AG10803 (cell line): ENCODE measurements around the gene MIPOL1.

Source experiments
- DNase-seq: peaks from one replicate; pipeline ENCODE4 v3.0.0; 2010; ENCODE audit warnings: low read depth
- H3K4me3 ChIP-seq: 2 replicates; pipeline ENCODE4 v1.5.1; 2011; ENCODE audit warnings: mild to moderate bottlenecking, low read length, control low read depth
- TF ChIP-seq, protein P1 (sequence below): conservative IDR thresholded peaks from 2 replicates; pipeline ENCODE4 v1.5.1; 2011; ENCODE audit warnings: mild to moderate bottlenecking, low read length, control low read depth, inconsistent platforms

The MIPOL1 gene

DNA sequence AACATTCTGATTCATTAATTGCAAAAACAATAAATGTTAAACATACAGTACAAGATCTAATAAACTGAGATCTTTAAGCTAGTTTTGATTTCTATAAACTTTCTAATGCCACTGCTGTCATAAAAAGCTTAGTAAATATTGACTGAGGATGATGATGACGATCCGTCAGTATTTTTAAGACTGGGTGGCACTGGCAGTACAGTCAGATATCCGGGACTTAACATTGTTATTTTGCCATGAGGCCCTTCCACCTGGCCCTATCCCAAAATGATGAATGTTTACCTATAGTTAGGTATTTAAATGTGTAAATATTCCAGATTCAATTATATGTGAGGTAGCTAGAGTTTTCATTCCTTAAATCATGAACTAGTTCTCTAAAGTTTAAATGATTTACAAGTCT, 238.8 kb downstream of the MIPOL1 start:
- no peak for DNase-seq
- H3K4me3 ChIP-seq = no peak overlapping the region
- TF ChIP-seq, protein P1, sequence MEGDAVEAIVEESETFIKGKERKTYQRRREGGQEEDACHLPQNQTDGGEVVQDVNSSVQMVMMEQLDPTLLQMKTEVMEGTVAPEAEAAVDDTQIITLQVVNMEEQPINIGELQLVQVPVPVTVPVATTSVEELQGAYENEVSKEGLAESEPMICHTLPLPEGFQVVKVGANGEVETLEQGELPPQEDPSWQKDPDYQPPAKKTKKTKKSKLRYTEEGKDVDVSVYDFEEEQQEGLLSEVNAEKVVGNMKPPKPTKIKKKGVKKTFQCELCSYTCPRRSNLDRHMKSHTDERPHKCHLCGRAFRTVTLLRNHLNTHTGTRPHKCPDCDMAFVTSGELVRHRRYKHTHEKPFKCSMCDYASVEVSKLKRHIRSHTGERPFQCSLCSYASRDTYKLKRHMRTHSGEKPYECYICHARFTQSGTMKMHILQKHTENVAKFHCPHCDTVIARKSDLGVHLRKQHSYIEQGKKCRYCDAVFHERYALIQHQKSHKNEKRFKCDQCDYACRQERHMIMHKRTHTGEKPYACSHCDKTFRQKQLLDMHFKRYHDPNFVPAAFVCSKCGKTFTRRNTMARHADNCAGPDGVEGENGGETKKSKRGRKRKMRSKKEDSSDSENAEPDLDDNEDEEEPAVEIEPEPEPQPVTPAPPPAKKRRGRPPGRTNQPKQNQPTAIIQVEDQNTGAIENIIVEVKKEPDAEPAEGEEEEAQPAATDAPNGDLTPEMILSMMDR = no peak

DNA sequence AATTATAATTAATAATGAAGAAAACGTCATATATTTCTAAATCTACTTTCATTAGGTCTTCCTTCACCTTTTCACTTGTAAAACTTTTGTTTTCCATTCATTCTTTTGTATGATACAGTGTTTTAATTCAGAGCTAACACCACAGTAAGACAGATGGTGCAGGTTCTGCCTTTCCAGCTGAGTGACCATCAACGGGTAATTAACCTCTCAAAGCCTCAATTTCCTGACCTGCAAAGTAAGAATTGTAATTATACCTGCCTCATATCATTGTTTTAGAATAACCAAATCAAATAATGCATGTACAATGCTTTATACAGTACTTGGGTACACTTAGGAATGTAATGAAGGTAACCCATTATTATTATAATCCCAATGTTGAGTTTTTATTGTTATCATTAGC, 239.8 kb downstream of the MIPOL1 start:
- TF ChIP-seq, protein P1 = no peak
- no peak overlapping the region for H3K4me3 ChIP-seq
- no peak for DNase-seq

DNA sequence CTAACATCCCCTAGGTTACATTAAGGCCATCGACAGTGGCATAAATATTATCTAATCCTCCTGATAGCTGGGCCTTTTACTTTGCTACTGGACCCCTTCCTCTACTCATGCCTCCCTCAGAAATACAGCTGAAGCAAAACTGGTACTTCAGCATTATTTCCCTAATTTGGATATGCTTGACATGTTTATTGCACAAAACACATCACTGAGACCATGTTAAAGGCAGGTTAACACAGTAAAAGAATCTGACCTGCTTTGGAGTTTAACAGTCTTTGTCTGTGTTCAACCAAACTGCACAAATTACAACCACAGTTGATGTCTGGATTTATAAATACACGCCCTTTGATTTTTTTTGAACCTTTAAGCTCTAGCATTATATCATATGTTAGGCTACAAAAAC, 240.7 kb downstream of the MIPOL1 start:
- no peak for DNase-seq
- H3K4me3 ChIP-seq = no peak overlapping the region
- TF ChIP-seq, protein P1 = no peak

DNA sequence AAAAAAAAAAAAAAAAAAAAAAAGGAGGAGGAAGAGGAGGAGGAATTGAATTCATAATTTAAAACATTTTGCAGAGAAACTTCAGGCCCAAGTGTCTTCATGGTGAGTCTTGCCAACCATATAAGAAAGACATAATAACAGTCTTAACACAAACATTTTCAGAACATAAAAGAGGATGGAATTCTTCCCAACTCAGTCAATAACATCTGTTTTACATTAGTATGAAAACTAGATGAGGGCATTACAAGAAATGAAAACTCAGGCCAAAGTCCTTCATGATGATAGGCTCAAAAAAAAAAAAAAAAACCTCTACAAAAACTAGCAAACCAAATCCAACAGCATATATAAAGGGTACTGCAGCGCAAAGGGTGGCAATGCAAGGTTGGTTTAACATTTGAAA, 245.7 kb downstream of the MIPOL1 start:
- no peak overlapping the region for H3K4me3 ChIP-seq
- DNase-seq = peak; percentile 72
- TF ChIP-seq, protein P1 = no peak

DNA sequence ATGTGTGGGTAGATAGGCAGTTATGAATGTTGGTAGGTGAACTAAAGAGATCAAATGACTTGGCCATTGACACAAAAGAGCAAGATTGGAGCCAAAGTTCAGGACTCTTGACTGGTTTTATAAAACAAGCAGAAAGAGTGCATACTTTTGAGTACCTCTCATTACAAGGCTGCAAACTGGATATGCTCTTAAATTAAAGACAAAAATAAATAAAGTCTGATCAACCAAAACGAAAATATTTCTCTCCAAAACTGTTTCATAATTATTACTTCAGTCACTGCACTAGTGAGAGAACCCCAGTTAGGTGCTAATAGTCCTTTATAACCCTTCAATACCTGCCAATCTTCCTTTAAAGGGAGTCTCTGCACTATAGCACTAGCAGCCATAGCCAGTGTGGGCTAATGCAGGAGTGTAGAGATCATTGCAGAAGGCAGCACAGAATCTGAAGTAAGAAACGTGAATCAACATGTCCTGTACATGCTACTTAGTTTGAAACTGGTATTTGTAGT, 250.2 kb downstream of the MIPOL1 start:
- DNase-seq = no peak
- H3K4me3 ChIP-seq = no peak overlapping the region
- TF ChIP-seq, protein P1 = no peak

DNA sequence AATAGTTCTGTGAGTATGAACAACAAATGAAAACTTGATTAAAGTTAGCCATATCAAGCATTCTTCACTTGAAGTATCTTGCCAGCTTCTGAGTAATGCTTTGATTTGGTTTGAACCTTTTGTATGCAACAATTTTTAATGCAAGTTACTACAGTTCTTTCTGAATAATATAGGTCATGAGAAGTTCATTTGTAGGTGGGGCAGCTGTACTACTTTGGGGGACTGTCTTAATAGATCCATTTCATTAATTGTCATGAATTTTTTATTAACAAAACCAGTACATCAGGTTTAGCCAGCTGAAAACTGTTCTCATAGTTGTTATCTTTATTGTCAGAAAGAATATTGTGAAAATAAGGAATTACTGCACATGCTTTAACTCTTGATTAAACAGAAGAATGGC, 254.6 kb downstream of the MIPOL1 start:
- no peak for DNase-seq
- H3K4me3 ChIP-seq = no peak overlapping the region
- TF ChIP-seq, protein P1 = no peak

DNA sequence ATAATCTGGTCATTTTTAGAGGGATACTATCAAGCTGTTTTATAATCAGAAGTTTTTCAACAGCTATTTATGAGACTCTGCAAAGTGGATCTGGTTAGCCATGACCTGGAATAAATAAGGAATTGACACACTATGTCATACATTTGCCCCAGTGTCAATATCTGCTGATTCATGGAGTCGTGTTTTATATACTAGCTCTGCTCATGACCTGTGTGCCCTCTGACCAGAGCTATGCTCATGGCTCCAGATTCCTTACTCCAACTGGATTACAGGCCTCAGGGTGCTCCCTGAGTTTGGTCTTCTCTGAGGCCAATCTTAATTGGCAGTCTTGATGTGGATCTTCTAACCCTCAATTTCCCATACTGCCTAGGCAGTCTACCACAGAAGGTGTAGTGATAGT, 256.2 kb downstream of the MIPOL1 start:
- no peak for DNase-seq
- H3K4me3 ChIP-seq = no peak overlapping the region
- TF ChIP-seq, protein P1 = no peak
